ENCODE data around the gene CDC7.

GRCh38 chr1:91527266-91527765 is 26.7 kb downstream of the CDC7 start:
- TF ChIP-seq L3MBTL2 (conservative IDR thresholded peaks at IDR 0.05) (no peak), ELF4 (IDR thresholded peaks at IDR 0.05) (no peak), BHLHE40 (IDR thresholded peaks at IDR 0.05; ENCODE audit: borderline replicate concordance) (no peak), SP1 (IDR thresholded peaks at IDR 0.05) (no peak)
